ENCODE data around the gene PTPRN2. TPM values are rescaled to one million over a fixed set of nuclear protein-coding genes. Genes with fewer than 3 reads are reported as not detected.

Gene PTPRN2
- total and polyA plus RNA-seq, 9 of the 15 experiments (the other 6 are each of a cell fraction or from before 2014, with no cell fraction given), result not detected

GRCh38 chr7:158029509-158029908 lies 558.1 kb downstream of the PTPRN2 start (continued):
- TF ChIP-seq, protein P1, sequence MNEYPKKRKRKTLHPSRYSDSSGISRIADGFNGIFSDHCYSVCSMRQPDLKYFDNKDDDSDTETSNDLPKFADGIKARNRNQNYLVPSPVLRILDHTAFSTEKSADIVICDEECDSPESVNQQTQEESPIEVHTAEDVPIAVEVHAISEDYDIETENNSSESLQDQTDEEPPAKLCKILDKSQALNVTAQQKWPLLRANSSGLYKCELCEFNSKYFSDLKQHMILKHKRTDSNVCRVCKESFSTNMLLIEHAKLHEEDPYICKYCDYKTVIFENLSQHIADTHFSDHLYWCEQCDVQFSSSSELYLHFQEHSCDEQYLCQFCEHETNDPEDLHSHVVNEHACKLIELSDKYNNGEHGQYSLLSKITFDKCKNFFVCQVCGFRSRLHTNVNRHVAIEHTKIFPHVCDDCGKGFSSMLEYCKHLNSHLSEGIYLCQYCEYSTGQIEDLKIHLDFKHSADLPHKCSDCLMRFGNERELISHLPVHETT (CRISPR knock-in tag; conservative IDR thresholded peaks at IDR 0.05 in 1 of 2, IDR thresholded peaks at IDR 0.05 in 1 of 2), result no peak
- TF ChIP-seq HLTF (IDR thresholded peaks at IDR 0.05) (no peak), NFIC (IDR thresholded peaks at IDR 0.05) (no peak)

GRCh38 chr7:158028971-158029370 lies 558.7 kb downstream of the PTPRN2 start:
- no TSS peak for BruUV-seq (replicated peaks)
- WGBS (ENCODE audit: insufficient coverage, low coverage, missing lambda C conversion rate), result 3% methylated on average over 22 of the region's 22 CpGs
- TF ChIP-seq RREB1 (CRISPR knock-in tag; IDR thresholded peaks at IDR 0.05) (no peak), PCBP2 (IDR thresholded peaks at IDR 0.05; ENCODE audit: low read depth, low read length, poor library complexity, severe bottlenecking) (no peak)
- ChIA-PET CTCF (ENCODE audit: low intra/inter-chr PET ratio) (no interaction called here), POLR2A (no interaction called here)
- Histone ChIP-seq H3K27me3 (ENCODE audit: control insufficient read depth in 2 of 2, insufficient read depth in 2 of 2, low read length in 2 of 2) (peaks cover 42 to 86% of the 10 kb centered on the region in 2 experiments), H3K9ac (ENCODE audit: insufficient read depth in 1 of 2, low read depth in 2 of 2, low read length in 2 of 2) (no peak overlapping the region), H3K9me1 (ENCODE audit: control insufficient read depth, insufficient read depth, low read length) (no peaks in the 10 kb centered on the region), H3K27ac (ENCODE audit: extremely low read depth, low read depth, low read length) (no peak overlapping the region), H2AFZ (ENCODE audit: low read depth, low read length) (no peak overlapping the region), H4K20me1 (replicated peaks; ENCODE audit: control insufficient read depth, insufficient read depth, low read length) (peaks cover 9% of the 10 kb centered on the region; the same call in 1 of the 2 replicates), H3K4me1 (replicated peaks in 1 of 2; ENCODE audit: control insufficient read depth in 2 of 2, insufficient read depth in 2 of 2, low read length in 2 of 2) (no peaks in the 10 kb centered on the region), H3K36me3 (ENCODE audit: control insufficient read depth, insufficient read depth, low read length) (no peaks in the 10 kb centered on the region), H3K9me3 (replicated peaks; ENCODE audit: control insufficient read depth, insufficient read depth, low read depth, low read length) (no peaks in the 10 kb centered on the region), H3K4me3 (no peak overlapping the region), H3K4me2 (ENCODE audit: insufficient read depth, low read length) (no peak overlapping the region), H3K79me2 (ENCODE audit: control insufficient read depth, insufficient read depth, low read length) (no peaks in the 10 kb centered on the region)
- in situ Hi-C loops (cut with MboI), result no loop called here
- FAIRE-seq (no peak), ATAC-seq (no peak), DNase-seq (ENCODE audit: extremely low read depth in 1 of 4, low spot score in 3 of 4) (no peak)
- intact Hi-C loops (cut with micrococcal nuclease), result no loop called here
